Measurements from ENCODE around the gene NDUFS8.
A peak's percentile ranks its signal among the peaks of the same experiment; 100 is the strongest.

The NDUFS8 gene

GRCh38 chr11:68015467-68015866 lies 15.0 kb upstream of the NDUFS8 start:
- no peak for DNase-seq (ENCODE audit: low read depth)

DNA sequence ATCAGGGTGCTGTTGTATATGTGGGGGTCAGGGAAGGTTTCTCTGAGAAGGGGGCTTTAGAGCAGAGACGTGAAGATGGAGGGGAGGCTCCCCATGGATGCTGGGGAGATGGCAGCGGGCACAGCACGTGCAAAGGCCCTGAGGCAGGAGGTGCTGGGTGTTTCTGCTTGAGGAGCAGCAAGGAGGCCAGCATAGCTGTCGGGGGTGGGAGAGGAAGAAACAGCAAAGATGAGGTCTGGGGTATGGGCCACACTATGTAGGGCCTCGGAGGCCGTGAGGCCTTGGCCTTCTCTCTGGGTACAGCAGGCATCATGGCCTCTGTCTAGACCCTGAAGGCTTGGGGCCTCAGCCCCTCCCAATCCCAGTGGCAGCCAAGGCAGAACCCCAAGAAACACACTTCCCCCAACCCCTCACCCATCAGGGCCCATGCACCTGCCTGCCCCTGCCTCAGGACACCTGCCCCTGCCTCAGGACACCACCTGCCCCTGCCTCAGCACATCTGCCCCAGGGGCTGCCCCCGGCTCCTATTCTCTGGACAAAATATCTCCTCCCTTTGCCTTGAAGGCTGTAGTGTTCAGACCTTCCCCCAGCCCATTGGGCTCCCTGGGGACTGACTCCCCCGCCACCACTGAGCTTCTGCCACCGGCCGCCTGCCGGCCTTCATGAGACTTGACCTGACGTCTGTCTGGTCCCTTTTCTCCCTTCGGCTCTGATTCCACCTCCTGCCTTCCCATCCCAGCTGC lies 14.1 kb upstream of the NDUFS8 start:
- DNase-seq (ENCODE audit: low read depth) = no peak

DNA sequence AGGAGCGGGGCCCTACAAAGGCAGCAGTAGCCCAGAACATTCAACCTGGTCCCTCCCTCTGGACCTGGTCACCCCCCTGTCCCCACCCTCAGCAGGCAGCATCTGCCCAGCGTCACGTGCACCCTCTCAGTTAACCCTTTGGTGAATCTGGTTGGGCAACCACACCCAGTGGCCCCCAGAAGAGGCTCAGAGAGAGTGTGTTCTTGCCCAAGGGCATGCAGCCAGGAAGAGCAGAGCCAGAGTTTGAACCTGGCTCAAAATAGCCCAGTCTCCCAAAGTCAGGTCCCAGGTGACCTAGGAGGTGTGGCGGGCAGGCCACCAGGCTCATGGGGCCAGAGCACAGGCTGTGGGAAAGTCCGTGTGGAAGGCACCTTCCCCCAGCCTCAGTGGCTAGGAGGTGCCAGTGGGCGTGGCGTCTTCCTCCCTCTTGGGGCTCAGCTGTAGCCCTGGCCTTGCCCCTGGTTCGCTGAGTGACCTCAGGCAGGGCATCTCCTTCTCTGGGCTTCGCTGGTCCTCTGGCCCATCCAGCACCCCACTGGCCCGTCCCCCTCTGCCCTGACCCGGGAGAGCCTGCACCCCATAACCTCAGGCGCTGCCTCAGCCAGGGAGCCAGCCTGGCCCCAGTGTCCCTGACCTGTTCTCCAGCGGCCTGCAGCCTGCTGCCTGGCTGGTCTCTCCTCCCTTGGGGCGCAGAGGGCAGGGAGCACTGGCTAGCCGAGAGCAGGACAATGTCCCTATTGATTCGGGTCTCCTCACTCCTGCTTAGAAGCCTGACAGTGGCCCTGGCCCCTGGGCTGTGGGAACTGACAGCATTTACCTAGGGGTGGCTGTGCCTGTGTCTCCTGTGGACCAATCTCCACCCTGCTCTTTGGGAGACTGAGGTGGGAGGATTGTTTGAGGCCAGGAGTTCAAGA lies 13.3 kb upstream of the NDUFS8 start:
- no peak for DNase-seq (ENCODE audit: low read depth)

DNA sequence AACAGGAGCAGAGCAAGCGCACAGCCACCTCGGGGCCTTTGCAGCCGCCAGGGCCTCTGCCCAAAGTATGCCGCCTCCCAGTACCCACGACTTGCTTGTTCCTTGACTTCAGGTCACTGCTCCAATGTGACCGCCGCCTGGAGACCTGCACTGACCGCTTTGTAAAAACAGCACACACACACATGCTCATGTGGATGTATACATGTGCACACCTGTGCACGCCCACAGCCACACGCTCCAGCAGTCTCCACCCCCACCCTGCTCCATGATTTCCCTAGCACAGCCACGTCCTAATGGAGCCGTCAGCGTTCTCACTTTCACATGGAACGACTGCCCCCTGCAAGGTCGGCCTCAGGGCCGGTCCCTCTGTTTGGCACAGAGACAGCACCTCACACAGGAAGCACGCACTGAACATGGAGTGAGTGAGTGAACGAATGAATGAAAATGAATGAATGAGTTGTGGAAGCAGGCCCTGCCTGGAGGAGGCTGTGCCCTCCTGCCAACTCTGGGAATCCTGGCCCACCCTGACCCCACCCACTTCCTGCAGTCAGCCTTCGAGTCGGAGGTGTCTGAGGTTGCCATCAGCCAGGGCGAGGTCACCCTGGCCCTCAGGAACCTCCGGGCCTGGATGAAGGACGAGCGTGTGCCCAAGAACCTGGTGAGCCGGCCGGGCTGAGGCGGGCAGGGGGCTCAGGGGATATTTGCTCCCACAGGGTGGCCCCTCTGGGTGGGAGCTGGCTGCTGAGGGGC lies 12.3 kb upstream of the NDUFS8 start:
- DNase-seq (ENCODE audit: low read depth) = no peak

DNA sequence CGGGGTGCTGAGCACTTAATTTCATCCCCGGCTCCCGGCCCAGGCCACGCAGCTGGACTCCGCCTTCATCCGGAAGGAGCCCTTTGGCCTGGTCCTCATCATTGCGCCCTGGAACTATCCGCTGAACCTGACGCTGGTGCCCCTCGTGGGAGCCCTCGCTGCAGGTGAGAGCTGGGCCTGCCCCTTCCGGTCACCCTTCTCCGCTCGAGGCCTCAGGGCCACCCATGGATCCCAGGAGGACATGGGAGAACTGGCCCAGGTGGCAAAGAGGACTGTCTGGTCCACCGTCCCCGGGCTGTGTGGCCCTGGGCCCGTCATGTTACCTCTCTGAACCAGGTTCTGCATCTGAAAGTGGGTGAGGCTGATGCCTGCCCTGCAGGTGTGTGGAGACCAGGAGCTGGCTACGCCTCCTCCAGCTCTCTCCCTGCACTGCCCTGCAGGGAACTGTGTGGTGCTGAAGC lies 11.7 kb upstream of the NDUFS8 start:
- no peak for DNase-seq (ENCODE audit: low read depth)

- no peak for DNase-seq (ENCODE audit: low read depth)
Observed at GRCh38 chr11:68019486-68019885, 11.0 kb upstream of the NDUFS8 start.

DNA sequence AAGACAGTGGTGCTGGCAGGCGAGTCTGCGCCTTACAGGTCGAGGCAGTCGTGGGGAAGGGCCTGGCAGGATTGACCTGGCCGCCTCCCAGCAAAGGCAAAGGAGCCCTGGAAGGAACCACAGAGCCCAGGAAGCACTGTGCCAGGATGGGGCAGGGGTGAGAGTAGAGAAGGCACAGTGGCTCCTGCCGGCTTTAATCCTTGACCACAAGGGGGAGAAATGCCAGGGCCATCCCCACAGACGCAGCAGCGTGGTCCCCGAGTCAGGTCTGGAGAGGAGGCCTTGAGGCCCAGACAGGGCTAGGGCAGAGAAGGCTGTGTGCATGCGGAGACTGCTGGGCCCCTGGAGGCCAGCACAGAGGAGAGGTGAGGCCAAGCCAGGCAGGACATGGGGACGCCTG lies 9.9 kb upstream of the NDUFS8 start:
- DNase-seq (ENCODE audit: low read depth) = no peak

- no peak for DNase-seq (ENCODE audit: low read depth)
Observed at GRCh38 chr11:68021167-68021787, 9.2 kb upstream of the NDUFS8 start.

- no peak for DNase-seq (ENCODE audit: low read depth)
Observed at GRCh38 chr11:68022531-68022930, 8.0 kb upstream of the NDUFS8 start.

- DNase-seq (ENCODE audit: low read depth) = no peak
Observed at GRCh38 chr11:68024508-68024907, 6.0 kb upstream of the NDUFS8 start.

DNA sequence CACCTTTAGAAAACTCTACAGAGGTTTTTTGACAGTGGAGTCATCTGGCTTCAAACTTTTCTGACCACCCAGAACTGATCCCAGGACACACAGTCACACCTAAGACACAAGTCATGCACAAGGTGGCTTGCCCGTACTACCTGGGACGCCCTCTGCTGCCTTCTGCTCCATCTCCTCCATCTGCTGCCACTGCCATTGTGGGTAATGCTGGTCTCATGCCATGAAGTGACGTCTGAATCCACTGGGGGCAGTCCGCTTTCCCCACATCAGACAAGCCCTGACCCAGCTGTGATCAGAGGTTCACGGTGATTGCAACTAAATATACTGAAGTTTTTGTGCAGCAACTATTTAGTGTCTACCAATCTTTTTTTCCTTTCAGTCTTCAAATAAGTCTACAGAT lies 5.4 kb upstream of the NDUFS8 start:
- DNase-seq (ENCODE audit: low read depth) = no peak

DNA sequence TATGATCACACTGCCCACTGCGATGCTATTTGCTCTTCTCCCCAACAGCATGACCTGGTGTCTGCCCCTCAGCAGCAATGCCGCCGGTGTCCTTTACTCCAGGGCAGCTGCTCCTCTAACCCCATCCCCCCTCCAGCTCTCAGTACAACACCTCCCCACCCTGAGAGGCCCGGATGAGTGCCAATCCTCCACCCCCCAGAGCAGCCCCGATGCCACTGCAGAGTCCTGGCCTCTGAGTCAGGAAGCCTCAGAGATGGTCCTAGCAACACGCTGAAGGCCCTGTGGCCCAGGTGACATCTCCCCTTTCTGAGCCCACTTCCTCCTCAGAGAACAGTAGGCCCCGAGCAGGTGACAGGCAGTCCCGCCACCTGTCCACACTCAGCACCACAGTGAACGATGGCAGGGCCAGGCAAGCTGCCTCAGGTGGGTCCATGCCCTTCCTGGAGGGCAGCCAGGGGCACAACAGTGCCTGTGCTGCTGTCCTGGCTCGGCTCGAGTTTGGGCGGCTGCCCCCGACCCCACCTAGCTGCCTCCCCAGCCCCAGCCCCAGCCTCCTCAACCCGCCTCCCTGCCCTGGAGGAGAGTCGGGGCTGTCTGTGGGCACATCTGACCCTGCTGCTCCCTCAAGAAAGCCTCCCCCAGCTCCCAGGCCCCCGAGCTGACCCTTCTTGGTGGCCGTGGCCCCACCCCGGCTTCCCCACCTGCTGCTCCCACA lies 3.9 kb upstream of the NDUFS8 start:
- DNase-seq (ENCODE audit: low read depth) = no peak

GRCh38 chr11:68027667-68028066 lies 2.8 kb upstream of the NDUFS8 start:
- no peak for DNase-seq (ENCODE audit: low read depth)

- DNase-seq (ENCODE audit: low read depth) = peak; percentile 54
Observed at GRCh38 chr11:68028802-68029545, 1.5 kb upstream of the NDUFS8 start.

DNA sequence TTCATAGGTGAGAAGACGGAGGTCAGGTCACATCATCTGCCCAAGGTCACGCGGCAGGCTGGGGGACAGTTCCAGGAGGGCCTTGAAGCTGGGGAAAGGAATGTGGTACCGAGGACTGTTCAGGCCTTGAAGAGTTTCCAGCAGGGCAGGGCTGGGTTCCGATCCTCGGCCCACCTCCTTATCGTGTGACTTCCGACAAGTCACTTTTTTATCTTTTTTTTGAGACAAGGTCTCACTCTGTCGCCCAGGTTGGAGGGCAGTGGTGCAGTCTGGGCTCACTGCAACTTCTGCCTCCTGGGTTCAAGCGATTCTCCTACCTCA lies 623 bp downstream of the NDUFS8 start:
- no peak for DNase-seq (ENCODE audit: low read depth)

DNA sequence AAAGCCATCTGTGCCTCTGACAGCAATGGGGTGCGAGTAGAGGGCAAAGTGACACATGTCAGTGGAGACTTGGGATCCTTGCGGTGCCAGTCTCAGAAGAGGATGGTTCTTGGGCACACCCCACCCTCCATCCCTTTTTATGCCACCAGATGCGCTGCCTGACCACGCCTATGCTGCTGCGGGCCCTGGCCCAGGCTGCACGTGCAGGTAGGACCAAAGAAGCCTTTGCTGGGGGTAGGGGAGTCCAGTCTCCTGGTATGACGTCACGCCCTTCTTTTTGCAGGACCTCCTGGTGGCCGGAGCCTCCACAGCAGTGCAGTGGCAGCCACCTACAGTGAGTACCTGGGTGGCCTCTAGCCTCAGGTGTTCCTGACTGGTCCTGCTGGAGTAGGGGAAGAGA lies 1.5 kb downstream of the NDUFS8 start:
- DNase-seq (ENCODE audit: low read depth) = no peak

- DNase-seq (ENCODE audit: low read depth) = no peak
Observed at GRCh38 chr11:68032997-68033707, 2.7 kb downstream of the NDUFS8 start.

DNA sequence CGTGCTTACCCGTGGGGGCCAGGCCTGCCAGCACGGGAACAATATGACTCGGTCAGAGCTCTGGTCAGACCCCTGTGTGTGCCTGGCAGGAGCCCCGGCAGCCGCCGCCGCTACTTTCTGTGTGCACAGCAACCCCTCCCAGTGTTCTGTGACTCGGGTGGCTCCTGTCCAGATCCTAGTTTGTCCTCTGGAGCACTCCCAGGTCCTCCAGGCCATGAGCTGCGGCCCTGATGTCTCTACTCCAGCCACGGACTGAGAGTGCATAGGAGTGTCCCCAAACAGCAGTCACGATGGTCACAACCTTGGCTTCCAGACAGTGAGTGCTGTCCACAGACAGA lies 3.2 kb downstream of the NDUFS8 start:
- DNase-seq (ENCODE audit: low read depth) = no peak

GRCh38 chr11:68035266-68035876 lies 4.9 kb downstream of the NDUFS8 start:
- no peak for DNase-seq (ENCODE audit: low read depth)
